OCI-LY1 (cell line): ENCODE data around the gene KHDRBS1.

Experiments used
- H2AFZ ChIP-seq: fragments of 200-600 bp; sonication (generic), shearing (Covaris generic); 2 replicates; pipeline ENCODE4 v1.6.0; 2014; ENCODE audit warnings: antibody characterized with exemption, mild to moderate bottlenecking, low read length
- H3F3A ChIP-seq: fragments of 200-600 bp; sonication (generic), shearing (Covaris generic); 2 replicates; pipeline ENCODE4 v1.6.0; 2014; ENCODE audit warnings: mild to moderate bottlenecking, antibody characterized with exemption, low read length, moderate library complexity; ENCODE audit not compliant: insufficient read depth
- H3K27ac ChIP-seq: fragments of 200-600 bp; sonication (generic); 2 replicates; pipeline ENCODE4 v1.5.1; 2014; ENCODE audit warnings: low read length, mixed run types, mild to moderate bottlenecking, low read depth; ENCODE audit not compliant: poor library complexity, severe bottlenecking
- H3K27me3 ChIP-seq: fragments of 200-600 bp; sonication (generic); 2 replicates; pipeline ENCODE4 v1.6.0; 2014; ENCODE audit warnings: antibody characterized with exemption, mild to moderate bottlenecking, low read length, moderate library complexity; ENCODE audit not compliant: insufficient read depth
- H3K36me3 ChIP-seq: fragments of 200-600 bp; sonication (generic); 2 replicates; pipeline ENCODE4 v1.6.1; 2014; ENCODE audit warnings: mild to moderate bottlenecking, antibody characterized with exemption, low read length, moderate library complexity, mixed read lengths; ENCODE audit not compliant: insufficient read depth
- H3K4me1 ChIP-seq: fragments of 200-600 bp; sonication (generic); 2 replicates; pipeline ENCODE4 v1.5.1; 2014; ENCODE audit warnings: mild to moderate bottlenecking, low read length, moderate library complexity; ENCODE audit not compliant: insufficient read depth, severe bottlenecking
- H3K4me2 ChIP-seq: fragments of 200-600 bp; sonication (generic), shearing (Covaris generic); 2 replicates; pipeline ENCODE4 v1.6.1; 2014; ENCODE audit warnings: low read length
- H3K4me3 ChIP-seq: fragments of 200-600 bp; sonication (generic); 2 replicates; pipeline ENCODE4 v1.5.1; 2014; ENCODE audit warnings: low read length, low read depth, mild to moderate bottlenecking, mixed read lengths; ENCODE audit not compliant: poor library complexity, severe bottlenecking
- H3K79me2 ChIP-seq: fragments of 200-600 bp; shearing (Covaris generic); 2 replicates; pipeline ENCODE4 v1.6.1; 2016; ENCODE audit warnings: mixed run types, low read length, mixed read lengths; ENCODE audit not compliant: insufficient read depth
- H3K9ac ChIP-seq: fragments of 200-600 bp; sonication (generic), shearing (Covaris generic); 2 replicates; pipeline ENCODE4 v1.6.1; 2014; ENCODE audit warnings: mild to moderate bottlenecking, low read length, mixed read lengths
- H3K9me2 ChIP-seq: fragments of 200-600 bp; sonication (generic), shearing (Covaris generic); 2 replicates; pipeline ENCODE4 v1.6.1; 2014; ENCODE audit warnings: low read depth, mild to moderate bottlenecking, low read length, mixed read lengths
- H3K9me3 ChIP-seq: fragments of 200-600 bp; shearing (Covaris generic); 2 replicates; pipeline ENCODE4 v1.6.1; 2014; ENCODE audit warnings: low read length, mixed read lengths
- H4K20me1 ChIP-seq: fragments of 200-600 bp; sonication (generic), shearing (Covaris generic); 2 replicates; pipeline ENCODE4 v1.6.0; 2016; ENCODE audit warnings: mild to moderate bottlenecking, low read length; ENCODE audit not compliant: insufficient read depth
- CTCF ChIP-seq: fragments of 200-600 bp; sonication (generic), shearing (Covaris generic); IDR thresholded peaks from 2 replicates; pipeline ENCODE4 v1.5.1; 2017; ENCODE audit warnings: mild to moderate bottlenecking, antibody characterized with exemption, low read length, moderate library complexity, mixed read lengths
- EZH2 ChIP-seq: fragments of 200-600 bp; sonication (generic), shearing (Covaris generic); IDR thresholded peaks from 2 replicates; pipeline ENCODE4 v1.8.0; 2017; ENCODE audit warnings: borderline replicate concordance, mixed run types, mild to moderate bottlenecking, antibody characterized with exemption, low read length, moderate library complexity, mixed read lengths

KHDRBS1 gene

GRCh38 chr1:32013386-32014198 lies at the start of gene KHDRBS1:
KHDRBS1 (plus strand) TSS chr1:32013868; CDS start chr1:32013996, 128 bp downstream.
- H3K4me2 ChIP-seq: peak within 1 kb of the TSS; percentile 86
- H3K27ac ChIP-seq: peak within 1 kb of the TSS; percentile 69
- no peaks in the 10 kb centered on the region for H3K27me3 ChIP-seq
- 0 out of 2 replicates have a peak, but pooled peaks cover 5% of the 10 kb centered on the region for H3F3A ChIP-seq
- H3K36me3 ChIP-seq: peaks cover 24% of the 10 kb centered on the region
- 0 out of 2 replicates have a peak within 1 kb of the TSS, but pooled peaks have one; percentile 7 for H2AFZ ChIP-seq
- H3K4me1 ChIP-seq: peaks cover 24% of the 10 kb centered on the region
- TF ChIP-seq EZH2 (no peak), CTCF (no peak)
- H3K4me3 ChIP-seq: peak within 1 kb of the TSS; percentile 82
- H4K20me1 ChIP-seq: no peaks in the 10 kb centered on the region
- H3K9me2 ChIP-seq: no peaks in the 10 kb centered on the region
- peak within 1 kb of the TSS; percentile 94 for H3K9ac ChIP-seq
- peaks cover 43% of the 10 kb centered on the region for H3K79me2 ChIP-seq
- H3K9me3 ChIP-seq: no peaks in the 10 kb centered on the region

- Histone ChIP-seq H3K27me3 (no peaks in the 10 kb centered on the region), H4K20me1 (no peaks in the 10 kb centered on the region), H3K27ac (no peak overlapping the region), H3K4me3 (no peak overlapping the region), H3K9me3 (no peaks in the 10 kb centered on the region), H2AFZ (no peak overlapping the region), H3K4me1 (no peaks in the 10 kb centered on the region), H3K9me2 (no peaks in the 10 kb centered on the region), H3K4me2 (no peak overlapping the region), H3K79me2 (no peaks in the 10 kb centered on the region), H3F3A (no peaks in the 10 kb centered on the region), H3K9ac (no peak overlapping the region), H3K36me3 (no peaks in the 10 kb centered on the region)
- no peak for TF ChIP-seq CTCF
- no peak for TF ChIP-seq EZH2
These were observed 42.8 kb upstream of the KHDRBS1 start for GRCh38 chr1:31970873-31971272.

GRCh38 chr1:31976401-31976800 lies 37.3 kb upstream of the KHDRBS1 start:
- H3K4me2 ChIP-seq: no peak overlapping the region
- H3K9me3 ChIP-seq: no peaks in the 10 kb centered on the region
- no peaks in the 10 kb centered on the region for H4K20me1 ChIP-seq
- H2AFZ ChIP-seq: no peak overlapping the region
- no peaks in the 10 kb centered on the region for H3K27me3 ChIP-seq
- no peak overlapping the region for H3K27ac ChIP-seq
- H3K4me1 ChIP-seq: peaks cover 9% of the 10 kb centered on the region
- H3K4me3 ChIP-seq: no peak overlapping the region
- no peaks in the 10 kb centered on the region for H3K9me2 ChIP-seq
- H3K9ac ChIP-seq: no peak overlapping the region
- no peaks in the 10 kb centered on the region for H3F3A ChIP-seq
- TF ChIP-seq EZH2 (no peak), CTCF (no peak)
- no peaks in the 10 kb centered on the region for H3K79me2 ChIP-seq
- no peaks in the 10 kb centered on the region for H3K36me3 ChIP-seq
